Measurements from ENCODE around the gene PRRT3. TPM values are rescaled to one million over a fixed set of nuclear protein-coding genes. Genes with fewer than 3 reads are reported as not detected.

PRRT3 gene
- total and polyA plus RNA-seq, 9 of the 15 experiments (the other 6 are each of a cell fraction or from before 2014, with no cell fraction given): 0.06 to 1.9 (median 1.2) TPM

- TF ChIP-seq MCM2 (IDR thresholded peaks at IDR 0.05; ENCODE audit: low read depth): no peak
- no peak for TF ChIP-seq ZNF507 (tag; conservative IDR thresholded peaks at IDR 0.05)
- no peak for TF ChIP-seq RBM17 (IDR thresholded peaks at IDR 0.05; ENCODE audit: borderline replicate concordance, low read depth, low read length)
- TF ChIP-seq U2AF2 (optimal IDR thresholded peaks at IDR 0.05; ENCODE audit: low read depth, low read length): no peak
- TF ChIP-seq CHCHD3 (CRISPR knock-in tag; IDR thresholded peaks at IDR 0.05): no peak
- 0 out of 4 replicates have a peak, but pooled peaks of 1 of the 2 experiments have one; percentile 5 for TF ChIP-seq SIN3A (IDR thresholded peaks at IDR 0.05; ENCODE audit: borderline replicate concordance in 2 of 2, control insufficient read depth in 1 of 2, low read depth in 2 of 2, low read length in 2 of 2)
- no peak for TF ChIP-seq BRF2 (IDR thresholded peaks at IDR 0.05; ENCODE audit: borderline replicate concordance, insufficient read depth, insufficient read length)
- TF ChIP-seq ZBTB7A (IDR thresholded peaks at IDR 0.05; ENCODE audit: borderline replicate concordance, control insufficient read depth, low read depth, low read length): peak; percentile 80; the same call in 1 of the 2 replicates
- no peak for TF ChIP-seq SRSF3 (IDR thresholded peaks at IDR 0.05; ENCODE audit: insufficient read depth, low read length)
- no peak; the same call in 1 of the 2 replicates for TF ChIP-seq ZNF324 (CRISPR knock-in tag; IDR thresholded peaks at IDR 0.05)
- TF ChIP-seq ZKSCAN1 (IDR thresholded peaks at IDR 0.05; ENCODE audit: low read depth, low read length): peak; percentile 44; the same call in 1 of the 2 replicates
- TF ChIP-seq RBM25 (IDR thresholded peaks at IDR 0.05; ENCODE audit: low read depth, low read length, severe bottlenecking): peak; percentile 15
- TF ChIP-seq TAF15 (IDR thresholded peaks at IDR 0.05; ENCODE audit: low read depth, low read length): no peak
- TF ChIP-seq CXXC5 (CRISPR knock-in tag; IDR thresholded peaks at IDR 0.05): peak; percentile 75
- TF ChIP-seq U2AF1 (optimal IDR thresholded peaks at IDR 0.05; ENCODE audit: low read depth, low read length): peak; percentile 88
- peak; percentile 64; the same call in 1 of the 2 replicates for TF ChIP-seq ESRRA (IDR thresholded peaks at IDR 0.05; ENCODE audit: borderline replicate concordance, low read depth)
- TF ChIP-seq CREB5 (CRISPR knock-in tag; IDR thresholded peaks at IDR 0.05): no peak
- no peak for TF ChIP-seq USF2 (CRISPR knock-in tag; IDR thresholded peaks at IDR 0.05)
- no peak; the same call in 1 of the 2 replicates for TF ChIP-seq EP400 (IDR thresholded peaks at IDR 0.05)
- no peak for TF ChIP-seq RBM39 (optimal IDR thresholded peaks at IDR 0.05; ENCODE audit: low read depth, low read length)
- TF ChIP-seq SMAD2 (IDR thresholded peaks at IDR 0.05; ENCODE audit: low read depth, low read length): no peak
- TF ChIP-seq SMAD1 (IDR thresholded peaks at IDR 0.05; ENCODE audit: low read depth, low read length, partially characterized antibody): no peak
- no peak for TF ChIP-seq MIER1 (IDR thresholded peaks at IDR 0.05; ENCODE audit: low read depth)
Measured at GRCh38 chr3:9932843-9933560, 19.2 kb downstream of the PRRT3 start (continued).

Measured in K562 (cell line).